Measurements from ENCODE around the gene WASHC4.

DNA sequence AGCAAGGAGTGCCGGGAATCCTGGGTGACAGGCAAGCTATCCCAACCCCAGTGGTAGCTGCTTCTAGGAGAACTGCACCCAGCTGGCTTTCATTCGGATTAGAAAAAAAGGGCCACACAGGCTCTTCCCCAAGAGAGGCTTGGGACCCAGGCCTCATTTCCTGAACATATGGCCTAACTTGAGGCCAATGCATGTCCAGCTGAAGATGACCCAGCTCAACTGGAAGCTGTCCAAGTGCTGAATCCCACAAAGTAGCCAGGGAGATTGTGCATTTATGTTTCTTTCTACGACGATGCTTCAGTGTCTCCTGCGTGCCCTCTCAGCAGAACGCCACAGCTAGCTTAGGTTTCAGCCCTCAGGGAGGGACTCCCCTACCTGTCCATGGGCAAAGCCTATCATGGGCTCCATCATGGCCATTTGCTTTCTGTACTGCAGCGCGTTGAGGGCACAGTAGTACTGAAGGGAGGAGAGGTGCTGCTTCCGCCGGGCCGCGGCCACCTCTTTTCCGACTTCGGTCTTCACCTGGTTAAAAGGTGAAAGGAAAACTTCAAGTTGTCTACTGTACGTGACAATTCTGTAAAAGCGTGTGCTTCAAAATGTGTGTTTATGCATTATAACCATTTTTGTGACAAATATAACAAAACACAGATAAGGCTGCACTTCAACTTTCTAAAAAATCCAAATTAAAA, 99.3 kb downstream of the WASHC4 start:
- TF ChIP-seq POLR2A (IDR thresholded peaks at IDR 0.05) = no peak
- TF ChIP-seq, protein P1, sequence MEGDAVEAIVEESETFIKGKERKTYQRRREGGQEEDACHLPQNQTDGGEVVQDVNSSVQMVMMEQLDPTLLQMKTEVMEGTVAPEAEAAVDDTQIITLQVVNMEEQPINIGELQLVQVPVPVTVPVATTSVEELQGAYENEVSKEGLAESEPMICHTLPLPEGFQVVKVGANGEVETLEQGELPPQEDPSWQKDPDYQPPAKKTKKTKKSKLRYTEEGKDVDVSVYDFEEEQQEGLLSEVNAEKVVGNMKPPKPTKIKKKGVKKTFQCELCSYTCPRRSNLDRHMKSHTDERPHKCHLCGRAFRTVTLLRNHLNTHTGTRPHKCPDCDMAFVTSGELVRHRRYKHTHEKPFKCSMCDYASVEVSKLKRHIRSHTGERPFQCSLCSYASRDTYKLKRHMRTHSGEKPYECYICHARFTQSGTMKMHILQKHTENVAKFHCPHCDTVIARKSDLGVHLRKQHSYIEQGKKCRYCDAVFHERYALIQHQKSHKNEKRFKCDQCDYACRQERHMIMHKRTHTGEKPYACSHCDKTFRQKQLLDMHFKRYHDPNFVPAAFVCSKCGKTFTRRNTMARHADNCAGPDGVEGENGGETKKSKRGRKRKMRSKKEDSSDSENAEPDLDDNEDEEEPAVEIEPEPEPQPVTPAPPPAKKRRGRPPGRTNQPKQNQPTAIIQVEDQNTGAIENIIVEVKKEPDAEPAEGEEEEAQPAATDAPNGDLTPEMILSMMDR (IDR thresholded peaks at IDR 0.05) = no peak

Data from body of pancreas (tissue), 4 donors.